MCF 10A (cell line): ENCODE measurements around the gene ATG9B. TPM values are rescaled to one million over a fixed set of nuclear protein-coding genes. Genes with fewer than 3 reads are reported as not detected.

ENCODE experiments used
- BruUV-seq: library from RNA; stranded (reverse); fragments of 400-500 nt; replicated peaks from 2 replicates; lab custom pipeline; 2021; lab: Mats Ljungman, UMichigan
- CTCF ChIA-PET: fragments of 300-600 bp; sonication (Branson Sonifier 250); formaldehyde crosslinking; extraction: SDS; loops from one replicate; lab custom pipeline; 2021; ENCODE audit warnings: antibody characterized with exemption, inconsistent platforms; lab: Yijun Ruan, JAX
- POLR2A ChIA-PET: fragments of 300-600, 350-650 bp; sonication (Branson Sonifier 250); formaldehyde crosslinking; extraction: SDS; loops from one replicate; lab custom pipeline; 2020; ENCODE audit warnings: antibody characterized with exemption, inconsistent platforms; lab: Yijun Ruan, JAX
- DNase-seq: peaks from one replicate; pipeline ENCODE4 v3.0.0-alpha.2; 2018; ENCODE audit not compliant: unreplicated experiment
- H3K27ac Mint-ChIP-seq: one replicate; pipeline ENCODE4 v1.8.0; 2022; ENCODE audit warnings: mild to moderate bottlenecking, low read depth, mixed read lengths; ENCODE audit not compliant: unreplicated experiment
- H3K27me3 Mint-ChIP-seq: one replicate; pipeline ENCODE4 v1.8.0; 2022; ENCODE audit warnings: mixed read lengths; ENCODE audit not compliant: insufficient read depth, unreplicated experiment
- H3K36me3 Mint-ChIP-seq: one replicate; pipeline ENCODE4 v1.8.0; 2022; ENCODE audit warnings: mild to moderate bottlenecking, moderate library complexity, mixed read lengths; ENCODE audit not compliant: insufficient read depth, unreplicated experiment
- H3K4me1 Mint-ChIP-seq: one replicate; pipeline ENCODE4 v1.8.0; 2022; ENCODE audit warnings: mixed read lengths; ENCODE audit not compliant: insufficient read depth, unreplicated experiment
- H3K4me3 Mint-ChIP-seq: one replicate; pipeline ENCODE4 v1.8.0; 2022; ENCODE audit warnings: mild to moderate bottlenecking, moderate library complexity, mixed read lengths; ENCODE audit not compliant: unreplicated experiment
- H3K9me3 Mint-ChIP-seq: one replicate; pipeline ENCODE4 v1.8.0; 2022; ENCODE audit warnings: mixed read lengths; ENCODE audit not compliant: unreplicated experiment
- intact Hi-C: fragments of 100-400 bp; cut with micrococcal nuclease; formaldehyde crosslinking; loops from 2 replicates; pipeline ENCODE4 v1.14.1; 2022
- total RNA-seq: library from RNA; stranded (reverse); gene quantifications from 2 replicates; pipeline ENCODE4 v1.2.3, GENCODE V29; 2022
- TF ChIP-seq, protein P1 (sequence below): fragments of 200-600 bp; IDR thresholded peaks from one replicate; pipeline ENCODE4 v1.8.0; 2022; ENCODE audit warnings: antibody characterized with exemption, mild to moderate bottlenecking; ENCODE audit not compliant: unreplicated experiment

ATG9B gene
- total RNA-seq, 1 experiment from 2014 or later = 0.12 TPM

DNA sequence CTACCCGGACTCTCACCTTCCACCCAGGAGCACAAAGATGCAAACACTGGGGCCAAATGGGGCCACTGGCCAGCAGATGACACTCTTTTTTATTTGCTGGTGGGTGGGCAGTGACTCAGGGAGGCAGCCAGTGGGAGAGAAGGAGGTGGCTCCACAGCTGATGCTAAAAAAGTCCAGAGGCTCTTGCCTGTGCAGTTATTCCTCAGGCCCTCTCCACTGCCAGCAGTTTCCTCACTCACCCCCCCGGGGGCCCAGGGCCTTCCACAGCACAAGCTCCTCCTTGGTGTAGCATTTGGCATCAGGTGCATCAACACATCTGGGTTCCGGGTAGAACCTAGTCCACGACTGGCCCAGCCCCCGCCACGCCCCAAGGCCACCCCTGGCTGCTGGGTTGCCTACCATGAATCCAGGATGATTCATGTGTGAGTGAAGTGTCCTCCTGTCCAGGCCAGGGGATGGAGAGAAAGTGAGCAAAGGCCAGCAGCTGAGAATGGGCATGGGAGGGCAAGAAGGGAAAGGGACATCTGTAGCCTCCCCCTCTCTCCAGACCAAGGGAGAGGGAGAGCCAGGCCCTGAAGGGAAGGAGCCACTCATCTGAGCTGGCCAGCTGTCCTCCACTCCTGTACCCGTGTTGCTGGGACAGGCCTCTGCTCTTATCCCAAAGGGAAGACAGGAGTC, 44.4 kb downstream of the ATG9B start:
- CTCF ChIA-PET = interaction anchor here (0.7 to 1.1 kb wide), 4 partner anchors 17 to 201 kb away, joined by 3 to 12 read pairs (median 4); no protein-coding TSS in a partner anchor
- Mint-ChIP-seq H3K9me3 (no peaks in the 10 kb centered on the region), H3K4me1 (peaks cover 14% of the 10 kb centered on the region)

DNA sequence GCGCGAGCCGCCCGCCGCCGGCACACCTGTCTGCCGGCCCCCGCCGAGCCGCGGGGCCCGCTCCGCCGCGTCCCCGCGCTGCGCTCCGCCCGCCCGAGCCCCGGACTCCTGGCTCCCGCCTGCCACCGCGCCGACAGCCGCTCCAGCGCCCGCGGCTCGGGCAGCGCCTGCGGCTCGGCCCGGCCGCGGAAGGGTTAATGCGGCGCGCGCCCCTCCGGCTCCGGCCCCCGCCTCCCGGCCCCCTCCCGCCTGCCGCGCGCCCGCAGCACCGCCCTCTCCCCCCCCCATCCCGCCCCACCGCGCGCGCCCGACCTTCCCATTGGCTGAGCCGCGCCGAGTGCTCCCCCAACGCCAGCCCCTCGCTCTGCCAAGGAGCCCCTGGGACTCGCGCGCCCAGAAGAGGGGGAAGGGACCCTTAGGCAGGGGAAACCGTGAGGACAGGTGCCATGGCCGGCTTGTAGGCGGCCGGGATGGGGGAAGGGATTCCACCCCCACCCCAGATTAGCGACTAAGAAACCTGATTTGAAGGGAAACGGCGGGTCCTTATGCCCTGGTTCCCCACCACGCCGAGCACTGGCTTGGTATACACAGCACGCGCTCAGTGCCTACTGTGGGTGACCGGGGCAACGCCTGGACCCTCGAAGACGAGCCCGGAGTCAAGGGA, 46.0 kb downstream of the ATG9B start, which contains the start of gene KCNH2:
Gene KCNH2, minus strand, starts transcription at position 196 of the 664 bp plus-strand sequence. CDS start 408 bp downstream, outside the sequence.
- DNase-seq = no peak
- Mint-ChIP-seq H3K4me1 (peaks cover 14% of the 10 kb centered on the region), H3K27ac (no peak within 1 kb of the TSS), H3K9me3 (no peaks in the 10 kb centered on the region), H3K27me3 (peaks cover 64% of the 10 kb centered on the region), H3K36me3 (no peaks in the 10 kb centered on the region), H3K4me3 (peak within 1 kb of the TSS; percentile 47)
- CTCF ChIA-PET = interaction anchor here (0.9 to 1.4 kb wide), 4 partner anchors 8 to 80 kb away, joined by 3 to 6 read pairs (median 4); no protein-coding TSS in a partner anchor
- no TSS peak for BruUV-seq
- TF ChIP-seq, protein P1, sequence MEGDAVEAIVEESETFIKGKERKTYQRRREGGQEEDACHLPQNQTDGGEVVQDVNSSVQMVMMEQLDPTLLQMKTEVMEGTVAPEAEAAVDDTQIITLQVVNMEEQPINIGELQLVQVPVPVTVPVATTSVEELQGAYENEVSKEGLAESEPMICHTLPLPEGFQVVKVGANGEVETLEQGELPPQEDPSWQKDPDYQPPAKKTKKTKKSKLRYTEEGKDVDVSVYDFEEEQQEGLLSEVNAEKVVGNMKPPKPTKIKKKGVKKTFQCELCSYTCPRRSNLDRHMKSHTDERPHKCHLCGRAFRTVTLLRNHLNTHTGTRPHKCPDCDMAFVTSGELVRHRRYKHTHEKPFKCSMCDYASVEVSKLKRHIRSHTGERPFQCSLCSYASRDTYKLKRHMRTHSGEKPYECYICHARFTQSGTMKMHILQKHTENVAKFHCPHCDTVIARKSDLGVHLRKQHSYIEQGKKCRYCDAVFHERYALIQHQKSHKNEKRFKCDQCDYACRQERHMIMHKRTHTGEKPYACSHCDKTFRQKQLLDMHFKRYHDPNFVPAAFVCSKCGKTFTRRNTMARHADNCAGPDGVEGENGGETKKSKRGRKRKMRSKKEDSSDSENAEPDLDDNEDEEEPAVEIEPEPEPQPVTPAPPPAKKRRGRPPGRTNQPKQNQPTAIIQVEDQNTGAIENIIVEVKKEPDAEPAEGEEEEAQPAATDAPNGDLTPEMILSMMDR = no peak
- intact Hi-C loops = no loop called here
- POLR2A ChIA-PET = interaction anchor here (0.5 kb wide), 1 partner anchor 138 kb away, joined by 3 read pairs; no protein-coding TSS in a partner anchor

More for the DNA sequence above, 44.4 kb downstream of the ATG9B start:
- no TSS peak for BruUV-seq
- Mint-ChIP-seq H3K36me3 (no peaks in the 10 kb centered on the region), H3K27ac (no peak overlapping the region), H3K4me3 (no peak overlapping the region), H3K27me3 (peaks cover 66% of the 10 kb centered on the region)
- intact Hi-C loops = no loop called here
- POLR2A ChIA-PET = interaction anchor here (0.6 to 0.8 kb wide), 2 partner anchors 14 to 101 kb away, joined by 3 read pairs; partner anchors contain the start of gene FASTK
- TF ChIP-seq, protein P1 = no peak
- DNase-seq = no peak

GRCh38 chr7:150977382-150978125, 46.7 kb downstream of the ATG9B start:
- no peaks in the 10 kb centered on the region for H3K36me3 Mint-ChIP-seq
- TF ChIP-seq, protein P1 = no peak
- no peaks in the 10 kb centered on the region for H3K9me3 Mint-ChIP-seq
- H3K27ac Mint-ChIP-seq = no peak overlapping the region
- no TSS peak for BruUV-seq
- ChIA-PET POLR2A (no interaction called here), CTCF (interaction anchor here (0.9 to 1.6 kb wide), 5 partner anchors 7 to 79 kb away, joined by 3 to 7 read pairs (median 5); no protein-coding TSS in a partner anchor)
- peaks cover 57% of the 10 kb centered on the region for H3K27me3 Mint-ChIP-seq
- no peak for DNase-seq
- H3K4me3 Mint-ChIP-seq = peak overlapping the region; percentile 39
- intact Hi-C loops = no loop called here
- peaks cover 14% of the 10 kb centered on the region for H3K4me1 Mint-ChIP-seq
